Neuron (in vitro differentiated cells): ENCODE measurements around the gene FAM209A.
"Not testable (repeated sequence)": the region's sequence is repeated elsewhere in the genome, so short reads cannot be mapped to it uniquely, and the experiment has no call there.

Source experiments
- H2AFZ ChIP-seq: one replicate; pipeline ENCODE4 v1.6.1; 2013; ENCODE audit warnings: low read depth, mild to moderate bottlenecking, inconsistent platforms, low read length, moderate library complexity
- H3K27me3 ChIP-seq: one replicate; pipeline ENCODE4 v1.6.1; 2013; ENCODE audit warnings: low read length; ENCODE audit not compliant: insufficient read depth
- H3K36me3 ChIP-seq: one replicate; pipeline ENCODE4 v1.6.1; 2013; ENCODE audit warnings: low read length; ENCODE audit not compliant: insufficient read depth
- H3K4me1 ChIP-seq: one replicate; pipeline ENCODE4 v1.6.1; 2013; ENCODE audit warnings: low read length; ENCODE audit not compliant: insufficient read depth
- H3K4me3 ChIP-seq: 2 replicates; pipeline ENCODE4 v1.5.1; 2013; ENCODE audit warnings: mild to moderate bottlenecking, low read length, moderate library complexity
- H3K9me3 ChIP-seq: one replicate; pipeline ENCODE4 v1.6.1; 2013; ENCODE audit warnings: low read length

Gene FAM209A

DNA sequence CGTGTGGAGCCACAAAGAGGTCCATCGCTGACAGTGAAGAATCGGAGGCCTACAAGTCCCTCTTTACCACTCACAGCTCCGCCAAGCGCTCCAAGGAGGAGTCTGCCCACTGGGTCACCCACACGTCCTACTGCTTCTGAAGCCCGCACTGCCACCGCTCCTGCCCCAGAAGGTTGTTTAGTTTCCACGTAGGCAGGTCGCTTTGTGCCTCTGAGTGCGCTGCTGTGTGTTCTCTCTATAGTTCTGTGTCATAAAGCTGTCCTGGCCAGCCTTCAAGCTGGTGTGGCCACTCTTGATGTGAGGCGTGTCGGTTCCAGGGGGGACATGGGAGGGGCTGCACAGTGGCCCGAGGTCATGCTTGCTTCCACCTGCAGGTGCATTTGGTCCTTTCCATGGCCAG lies 6.4 kb upstream of the FAM209A start:
- Histone ChIP-seq H3K36me3 (peaks cover 35% of the 10 kb centered on the region), H3K9me3 (peaks cover 16% of the 10 kb centered on the region), H3K27me3 (no peaks in the 10 kb centered on the region), H2AFZ (no peak overlapping the region), H3K4me3 (no peak overlapping the region), H3K4me1 (peaks cover 3% of the 10 kb centered on the region)

DNA sequence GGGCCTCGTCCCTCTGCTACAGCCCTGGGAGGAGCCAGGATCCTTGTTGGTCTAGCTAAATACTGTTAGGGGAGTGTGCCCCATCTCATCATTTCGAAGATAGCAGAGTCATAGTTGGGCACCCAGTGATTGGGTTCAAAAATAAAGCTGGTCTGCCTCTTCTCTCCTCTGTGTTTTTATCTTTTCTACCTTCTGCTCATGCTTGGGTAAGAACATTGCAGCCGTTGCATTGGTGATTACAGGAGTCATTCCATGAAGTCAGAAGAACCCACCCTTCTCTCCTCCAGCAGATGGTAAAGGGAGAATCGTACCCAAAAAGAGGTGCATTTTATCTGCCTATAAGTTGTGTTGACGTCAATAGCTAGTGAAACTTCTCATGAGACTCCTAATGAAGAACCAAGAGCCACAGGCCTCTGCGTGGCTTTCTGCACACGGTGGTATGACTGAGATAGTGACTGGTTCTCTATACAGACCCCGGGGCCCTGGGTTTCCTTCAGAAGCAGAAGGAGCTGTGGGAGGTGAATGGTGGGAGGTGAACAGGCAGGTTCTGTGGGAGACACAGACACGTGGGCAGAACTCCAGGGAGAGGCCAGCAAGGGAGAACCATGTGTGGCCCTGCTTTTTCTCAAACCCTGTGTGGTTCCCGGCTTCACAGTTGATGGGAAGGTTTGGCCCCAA lies 5.7 kb upstream of the FAM209A start:
- Histone ChIP-seq H2AFZ (no peak overlapping the region), H3K9me3 (peaks cover 16% of the 10 kb centered on the region), H3K4me1 (peaks cover 3% of the 10 kb centered on the region), H3K36me3 (peaks cover 28% of the 10 kb centered on the region), H3K4me3 (no peak overlapping the region), H3K27me3 (no peaks in the 10 kb centered on the region)

DNA sequence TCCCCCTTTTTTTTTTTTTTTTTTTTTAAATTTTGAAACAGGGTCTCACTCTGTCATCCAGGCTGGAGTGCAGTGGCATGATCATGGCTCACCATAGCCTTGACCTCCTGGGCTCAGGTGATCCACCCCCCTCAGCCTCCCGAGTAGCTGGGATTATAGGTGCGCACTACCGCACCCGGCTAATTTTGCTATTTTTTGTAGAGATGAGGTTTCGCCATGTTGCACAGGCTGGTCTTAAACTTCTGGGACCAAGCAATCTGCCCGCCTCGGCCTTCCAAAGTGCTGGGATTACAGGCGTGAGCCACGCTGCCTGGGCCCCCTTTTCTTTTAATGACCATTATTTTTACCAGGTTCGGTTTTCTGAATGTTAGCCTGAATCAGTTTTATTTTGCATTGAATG lies 5.0 kb upstream of the FAM209A start:
- Histone ChIP-seq H3K4me3 (no peak overlapping the region), H3K27me3 (no peaks in the 10 kb centered on the region), H3K36me3 (peaks cover 28% of the 10 kb centered on the region), H2AFZ (no peak overlapping the region), H3K4me1 (peaks cover 3% of the 10 kb centered on the region), H3K9me3 (peaks cover 16% of the 10 kb centered on the region)

- H3K9me3 ChIP-seq, result peaks cover 16% of the 10 kb centered on the region
- peaks cover 3% of the 10 kb centered on the region for H3K4me1 ChIP-seq
- H3K27me3 ChIP-seq, result no peaks in the 10 kb centered on the region
- H3K36me3 ChIP-seq, result peaks cover 28% of the 10 kb centered on the region
- H3K4me3 ChIP-seq, result no peak overlapping the region
- no peak overlapping the region for H2AFZ ChIP-seq
These were observed 4.4 kb upstream of the FAM209A start for GRCh38 chr20:56520180-56520579.

DNA sequence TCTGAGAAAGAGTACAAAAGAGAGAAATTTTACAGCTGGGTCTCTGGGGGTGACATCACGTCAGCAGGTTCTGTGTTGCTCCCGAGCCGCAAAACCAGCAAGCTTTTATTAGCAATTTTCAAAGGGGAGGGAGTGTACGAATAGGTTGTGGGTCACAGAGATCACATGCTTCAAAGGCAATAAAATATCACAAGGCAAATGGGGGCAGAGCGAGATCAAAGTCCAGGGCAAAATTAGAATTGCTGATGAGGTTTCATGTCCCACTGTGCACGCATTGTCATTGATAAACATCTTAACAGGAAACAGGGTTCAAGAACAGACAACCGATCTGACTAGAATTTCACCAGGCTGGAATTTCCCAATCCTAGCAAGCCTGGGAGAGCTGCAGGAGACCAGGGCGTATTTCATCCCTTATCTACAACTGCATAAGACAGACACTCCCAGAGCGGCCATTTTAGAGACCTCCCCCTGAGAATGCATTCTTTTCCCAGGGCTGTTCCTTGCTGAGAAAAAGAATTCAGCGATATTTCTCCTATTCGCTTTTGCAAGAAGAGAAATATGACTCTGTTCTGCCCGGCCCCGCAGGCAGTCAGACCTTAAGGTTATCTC lies 3.7 kb upstream of the FAM209A start:
- not testable (repeated sequence) for H3K4me3 ChIP-seq, H3K4me1 ChIP-seq, H3K27me3 ChIP-seq, H2AFZ ChIP-seq
- H3K9me3 ChIP-seq, result peaks cover 16% of the 10 kb centered on the region
- peaks cover 28% of the 10 kb centered on the region for H3K36me3 ChIP-seq

- Histone ChIP-seq H3K27me3 (no peaks in the 10 kb centered on the region), H3K4me3 (no peak overlapping the region), H3K9me3 (peaks cover 16% of the 10 kb centered on the region), H3K36me3 (peaks cover 23% of the 10 kb centered on the region), H3K4me1 (peaks cover 3% of the 10 kb centered on the region), H2AFZ (no peak overlapping the region)
These were observed 2.2 kb upstream of the FAM209A start for GRCh38 chr20:56522311-56522710.

GRCh38 chr20:56527521-56527920 lies 3.0 kb downstream of the FAM209A start:
- Histone ChIP-seq H3K4me3 (no peak overlapping the region), H3K4me1 (no peaks in the 10 kb centered on the region), H3K9me3 (no peaks in the 10 kb centered on the region), H3K27me3 (no peaks in the 10 kb centered on the region), H2AFZ (no peak overlapping the region), H3K36me3 (no peaks in the 10 kb centered on the region)

- not testable (repeated sequence) for H3K36me3 ChIP-seq
These were observed 8.4 kb downstream of the FAM209A start, which contains the start of gene FAM209B for GRCh38 chr20:56532946-56533345. Gene FAM209B (plus strand): TSS chr20:56533246. CDS start chr20:56533342, 96 bp downstream.

DNA sequence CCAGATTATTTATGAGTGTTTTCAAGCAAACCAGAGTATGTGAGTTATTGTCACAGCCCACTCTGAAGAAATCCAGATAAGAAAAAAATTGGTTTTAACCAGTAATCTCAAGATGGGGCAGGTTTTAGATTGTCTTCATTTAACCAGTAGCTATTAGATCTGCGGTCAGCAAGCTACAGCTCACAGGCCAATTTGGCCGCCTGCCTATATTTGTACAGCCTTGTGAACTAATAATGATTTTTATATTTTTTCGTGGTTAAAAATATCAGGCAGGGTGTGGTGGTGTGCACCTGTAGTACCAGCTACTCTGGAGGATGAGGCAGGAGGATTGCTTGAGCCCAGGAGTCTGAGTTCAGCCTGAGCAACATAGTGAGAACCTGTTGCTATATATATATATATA lies 13.5 kb downstream of the FAM209A start:
- no peak overlapping the region for H2AFZ ChIP-seq
- H3K27me3 ChIP-seq, result no peaks in the 10 kb centered on the region
- H3K4me1 ChIP-seq, result peaks cover 5% of the 10 kb centered on the region
- no peaks in the 10 kb centered on the region for H3K9me3 ChIP-seq
- no peak overlapping the region for H3K4me3 ChIP-seq
- H3K36me3 ChIP-seq, result no peaks in the 10 kb centered on the region

More at GRCh38 chr20:56532946-56533345, 8.4 kb downstream of the FAM209A start, which contains the start of gene FAM209B:
- H3K4me3 ChIP-seq, H3K27me3 ChIP-seq, H2AFZ ChIP-seq, H3K9me3 ChIP-seq, H3K4me1 ChIP-seq: not testable (repeated sequence)

DNA sequence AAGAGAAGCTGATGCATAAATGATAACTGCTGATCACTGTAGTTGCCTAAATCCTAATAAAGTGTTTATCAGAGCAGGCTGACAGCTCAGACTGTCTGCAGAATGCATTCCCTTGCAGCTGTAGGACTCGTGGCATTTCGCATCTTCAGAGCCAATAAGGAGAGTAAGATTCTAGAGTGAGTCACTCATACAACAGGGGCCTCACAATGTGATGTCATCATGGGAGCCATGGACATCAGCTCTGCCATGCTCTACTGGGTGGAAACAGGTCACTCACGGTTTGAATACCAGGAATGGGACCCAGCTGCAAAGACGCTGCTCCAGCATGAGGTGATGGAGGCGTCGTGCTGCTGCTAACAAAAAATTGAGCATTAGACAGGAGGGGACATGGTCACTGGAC lies 15.9 kb downstream of the FAM209A start:
- Histone ChIP-seq H3K27me3 (no peaks in the 10 kb centered on the region), H3K9me3 (no peaks in the 10 kb centered on the region), H2AFZ (no peak overlapping the region), H3K4me3 (no peak overlapping the region), H3K4me1 (peaks cover 5% of the 10 kb centered on the region), H3K36me3 (no peaks in the 10 kb centered on the region)

GRCh38 chr20:56542489-56543030 lies 18.0 kb downstream of the FAM209A start:
- no peak overlapping the region for H2AFZ ChIP-seq
- H3K9me3 ChIP-seq, result no peaks in the 10 kb centered on the region
- H3K4me1 ChIP-seq, result no peaks in the 10 kb centered on the region
- H3K4me3 ChIP-seq, result no peak overlapping the region
- no peaks in the 10 kb centered on the region for H3K27me3 ChIP-seq
- no peaks in the 10 kb centered on the region for H3K36me3 ChIP-seq

GRCh38 chr20:56551571-56551970 lies 27.0 kb downstream of the FAM209A start:
- H2AFZ ChIP-seq, result no peak overlapping the region
- no peak overlapping the region for H3K4me3 ChIP-seq
- H3K4me1 ChIP-seq, result no peaks in the 10 kb centered on the region
- H3K9me3 ChIP-seq, result peaks cover 2% of the 10 kb centered on the region
- H3K36me3 ChIP-seq, result no peaks in the 10 kb centered on the region
- peaks cover 2% of the 10 kb centered on the region for H3K27me3 ChIP-seq

- Histone ChIP-seq H3K9me3 (peaks cover 2% of the 10 kb centered on the region), H3K4me1 (no peaks in the 10 kb centered on the region), H3K36me3 (no peaks in the 10 kb centered on the region), H3K4me3 (no peak overlapping the region), H3K27me3 (peaks cover 4% of the 10 kb centered on the region), H2AFZ (no peak overlapping the region)
These were observed 28.5 kb downstream of the FAM209A start for GRCh38 chr20:56552911-56553629.
